NCI-H82 (cell line): ENCODE data around the gene MCOLN1.

ENCODE experiments used
- DNase-seq: peaks from one replicate; lab custom pipeline; 2025; lab: John Stamatoyannopoulos, UW

The MCOLN1 gene

GRCh38 chr19:7522072-7522922 is at the start of gene MCOLN1:
TSS of gene MCOLN1 (plus strand) at chr19:7522624. CDS start at chr19:7522751, 127 bp downstream.
- peak; percentile 98 for DNase-seq

GRCh38 chr19:7475665-7476064 is 46.8 kb upstream of the MCOLN1 start:
- DNase-seq, result no peak

GRCh38 chr19:7476241-7476640 is 46.2 kb upstream of the MCOLN1 start:
- DNase-seq, result no peak

- DNase-seq, result no peak
These were observed 45.5 kb upstream of the MCOLN1 start for GRCh38 chr19:7476777-7477494.

- no peak for DNase-seq
These were observed 44.7 kb upstream of the MCOLN1 start for GRCh38 chr19:7477758-7478157.

GRCh38 chr19:7478173-7478842 is 44.1 kb upstream of the MCOLN1 start:
- DNase-seq, result no peak

- no peak for DNase-seq
These were observed 43.6 kb upstream of the MCOLN1 start for GRCh38 chr19:7478843-7479227.

- DNase-seq, result no peak
These were observed 42.0 kb upstream of the MCOLN1 start for GRCh38 chr19:7480222-7480969.

- DNase-seq, result no peak
These were observed 41.5 kb upstream of the MCOLN1 start for GRCh38 chr19:7480970-7481255.

- peak; percentile 40 for DNase-seq
These were observed 39.6 kb upstream of the MCOLN1 start for GRCh38 chr19:7482584-7483439.

GRCh38 chr19:7483720-7484201 is 38.7 kb upstream of the MCOLN1 start:
- no peak for DNase-seq

GRCh38 chr19:7486923-7487322 is 35.5 kb upstream of the MCOLN1 start:
- DNase-seq, result no peak

GRCh38 chr19:7488736-7489353 is 33.6 kb upstream of the MCOLN1 start, which contains the start of gene PEX11G:
TSS of gene PEX11G (minus strand) at chr19:7489035. CDS start at chr19:7489010, 25 bp downstream.
- no peak for DNase-seq

- no peak for DNase-seq
These were observed 32.8 kb upstream of the MCOLN1 start for GRCh38 chr19:7489609-7490044.

GRCh38 chr19:7492142-7492541 is 30.3 kb upstream of the MCOLN1 start:
- no peak for DNase-seq

- no peak for DNase-seq
These were observed 29.9 kb upstream of the MCOLN1 start for GRCh38 chr19:7492558-7492957.

GRCh38 chr19:7494416-7495098 is 27.9 kb upstream of the MCOLN1 start:
- no peak for DNase-seq

- peak; percentile 48 for DNase-seq
These were observed 25.1 kb upstream of the MCOLN1 start for GRCh38 chr19:7497292-7497691.

GRCh38 chr19:7500811-7501450 is 21.5 kb upstream of the MCOLN1 start:
- DNase-seq, result peak; percentile 85
